Measurements from ENCODE around the gene BMPR1B.
"Not testable (repeated sequence)": the region's sequence is repeated elsewhere in the genome, so short reads cannot be mapped to it uniquely, and the experiment has no call there.

BMPR1B gene

GRCh38 chr4:94834501-94834900 lies 76.7 kb downstream of the BMPR1B start:
- Histone ChIP-seq H3K4me3 (ENCODE audit: low read depth, low read length) (no peak overlapping the region), H3K27ac (no peak overlapping the region), H3K27me3 (replicated peaks) (no peaks in the 10 kb centered on the region), H3K36me3 (replicated peaks) (no peaks in the 10 kb centered on the region)
- TF ChIP-seq CTCF (IDR thresholded peaks at IDR 0.05; ENCODE audit: low read depth, low read length, missing control alignments) = no peak
- in situ Hi-C loops (cut with HindIII; ENCODE audit: low pct_ligation_motif_present, low sequenced_read_pairs) = no loop called here
- DNase-seq = no peak

- H3K4me3 ChIP-seq (ENCODE audit: low read depth, low read length); in situ Hi-C loops (cut with HindIII; ENCODE audit: low pct_ligation_motif_present, low sequenced_read_pairs); H3K36me3 ChIP-seq (replicated peaks); H3K27ac ChIP-seq; DNase-seq; H3K27me3 ChIP-seq (replicated peaks): not testable (repeated sequence)
Measured at GRCh38 chr4:94841166-94841863, 83.6 kb downstream of the BMPR1B start.

- Histone ChIP-seq H3K4me3 (ENCODE audit: low read depth, low read length) (no peak overlapping the region), H3K36me3 (replicated peaks) (no peaks in the 10 kb centered on the region), H3K27ac (no peak overlapping the region), H3K27me3 (replicated peaks) (no peaks in the 10 kb centered on the region)
- in situ Hi-C loops (cut with HindIII; ENCODE audit: low pct_ligation_motif_present, low sequenced_read_pairs) = no loop called here
- no peak for TF ChIP-seq CTCF (IDR thresholded peaks at IDR 0.05; ENCODE audit: low read depth, low read length, missing control alignments)
- DNase-seq = no peak
Measured at GRCh38 chr4:94841864-94842221, 84.1 kb downstream of the BMPR1B start.

- in situ Hi-C loops (cut with HindIII; ENCODE audit: low pct_ligation_motif_present, low sequenced_read_pairs) = no loop called here
- H3K27ac ChIP-seq = no peak overlapping the region
Measured at GRCh38 chr4:94843216-94843615, 85.5 kb downstream of the BMPR1B start.

GRCh38 chr4:94848326-94848725 lies 90.6 kb downstream of the BMPR1B start:
- H3K36me3 ChIP-seq (replicated peaks) = no peaks in the 10 kb centered on the region
- DNase-seq = no peak
- in situ Hi-C loops (cut with HindIII; ENCODE audit: low pct_ligation_motif_present, low sequenced_read_pairs) = no loop called here
- no peak for TF ChIP-seq CTCF (IDR thresholded peaks at IDR 0.05; ENCODE audit: low read depth, low read length, missing control alignments)
- no peaks in the 10 kb centered on the region for H3K27me3 ChIP-seq (replicated peaks)
- H3K27ac ChIP-seq = no peak overlapping the region
- H3K4me3 ChIP-seq (ENCODE audit: low read depth, low read length) = no peak overlapping the region

More at GRCh38 chr4:94843216-94843615, 85.5 kb downstream of the BMPR1B start:
- Histone ChIP-seq H3K4me3 (ENCODE audit: low read depth, low read length) (no peak overlapping the region), H3K36me3 (replicated peaks) (no peaks in the 10 kb centered on the region), H3K27me3 (replicated peaks) (no peaks in the 10 kb centered on the region)
- no peak for TF ChIP-seq CTCF (IDR thresholded peaks at IDR 0.05; ENCODE audit: low read depth, low read length, missing control alignments)
- no peak for DNase-seq

- Histone ChIP-seq H3K36me3 (replicated peaks) (no peaks in the 10 kb centered on the region), H3K4me3 (ENCODE audit: low read depth, low read length) (no peak overlapping the region), H3K27me3 (replicated peaks) (no peaks in the 10 kb centered on the region), H3K27ac (no peak overlapping the region)
- no peak for TF ChIP-seq CTCF (IDR thresholded peaks at IDR 0.05; ENCODE audit: low read depth, low read length, missing control alignments)
- in situ Hi-C loops (cut with HindIII; ENCODE audit: low pct_ligation_motif_present, low sequenced_read_pairs) = no loop called here
- no peak for DNase-seq
Measured at GRCh38 chr4:94849901-94850300, 92.1 kb downstream of the BMPR1B start.

All from brain microvascular endothelial cell (primary cell).